T-helper 2 cell treated with Interferon-gamma antibody and Interleukin-4, amounts not matched to agents 5 μg/mL and 100 μg/mL, for 36 hours (primary cell): ENCODE results near the gene METRN.

ENCODE experiments used
- DNase-seq: peaks from one replicate; pipeline ENCODE4 v3.0.0; 2021; ENCODE audit warnings: low spot score
- H3K27ac Mint-ChIP-seq: one replicate; pipeline ENCODE4 v1.8.0; 2021; ENCODE audit warnings: mild to moderate bottlenecking, mixed read lengths
- H3K27me3 Mint-ChIP-seq: one replicate; pipeline ENCODE4 v1.8.0; 2021; ENCODE audit warnings: low read depth, mixed read lengths
- H3K36me3 Mint-ChIP-seq: one replicate; pipeline ENCODE4 v1.8.0; 2021; ENCODE audit warnings: low read depth, mixed read lengths
- H3K4me1 Mint-ChIP-seq: one replicate; pipeline ENCODE4 v1.8.0; 2021; ENCODE audit warnings: low read depth, mixed read lengths
- H3K4me3 Mint-ChIP-seq: one replicate; pipeline ENCODE4 v1.8.0; 2022; ENCODE audit warnings: mild to moderate bottlenecking, moderate library complexity, mixed read lengths
- H3K9me3 Mint-ChIP-seq: one replicate; pipeline ENCODE4 v1.8.0; 2021; ENCODE audit warnings: mixed read lengths

METRN gene

DNA sequence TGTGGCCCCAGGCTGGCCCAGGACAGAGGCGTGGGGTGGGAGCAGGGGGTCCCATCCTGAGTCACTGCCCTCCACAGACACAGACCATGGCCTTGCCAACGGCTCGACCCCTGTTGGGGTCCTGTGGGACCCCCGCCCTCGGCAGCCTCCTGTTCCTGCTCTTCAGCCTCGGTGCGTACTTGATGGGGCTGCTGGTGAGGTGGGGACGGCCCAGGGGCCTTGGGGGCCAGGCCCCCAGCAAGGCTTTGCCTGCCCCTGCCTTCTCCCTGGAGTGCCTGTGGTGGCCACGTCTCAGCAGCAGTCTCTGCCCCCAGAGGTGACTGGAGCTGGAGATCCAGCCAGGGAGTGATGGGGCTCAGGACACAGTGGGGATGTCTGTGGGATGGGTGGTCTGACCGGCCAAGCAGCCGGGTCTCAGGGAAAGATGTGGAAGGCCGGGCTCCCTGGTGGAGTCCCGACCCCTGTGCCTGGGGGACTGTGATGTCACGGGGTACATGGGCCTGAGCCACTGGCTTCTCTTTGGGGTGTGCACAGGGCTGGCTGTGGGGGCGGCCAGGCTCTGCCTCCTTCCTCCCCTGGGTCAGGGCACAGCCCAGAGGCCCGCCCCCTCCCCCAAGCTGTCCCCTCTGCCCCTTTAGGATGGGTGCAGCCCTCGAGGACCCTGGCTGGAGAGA lies 47.8 kb downstream of the METRN start:
- Mint-ChIP-seq H3K4me3 (no peak overlapping the region), H3K27me3 (no peaks in the 10 kb centered on the region), H3K27ac (no peak overlapping the region), H3K4me1 (no peaks in the 10 kb centered on the region), H3K36me3 (no peaks in the 10 kb centered on the region), H3K9me3 (no peaks in the 10 kb centered on the region)
- no peak for DNase-seq

DNA sequence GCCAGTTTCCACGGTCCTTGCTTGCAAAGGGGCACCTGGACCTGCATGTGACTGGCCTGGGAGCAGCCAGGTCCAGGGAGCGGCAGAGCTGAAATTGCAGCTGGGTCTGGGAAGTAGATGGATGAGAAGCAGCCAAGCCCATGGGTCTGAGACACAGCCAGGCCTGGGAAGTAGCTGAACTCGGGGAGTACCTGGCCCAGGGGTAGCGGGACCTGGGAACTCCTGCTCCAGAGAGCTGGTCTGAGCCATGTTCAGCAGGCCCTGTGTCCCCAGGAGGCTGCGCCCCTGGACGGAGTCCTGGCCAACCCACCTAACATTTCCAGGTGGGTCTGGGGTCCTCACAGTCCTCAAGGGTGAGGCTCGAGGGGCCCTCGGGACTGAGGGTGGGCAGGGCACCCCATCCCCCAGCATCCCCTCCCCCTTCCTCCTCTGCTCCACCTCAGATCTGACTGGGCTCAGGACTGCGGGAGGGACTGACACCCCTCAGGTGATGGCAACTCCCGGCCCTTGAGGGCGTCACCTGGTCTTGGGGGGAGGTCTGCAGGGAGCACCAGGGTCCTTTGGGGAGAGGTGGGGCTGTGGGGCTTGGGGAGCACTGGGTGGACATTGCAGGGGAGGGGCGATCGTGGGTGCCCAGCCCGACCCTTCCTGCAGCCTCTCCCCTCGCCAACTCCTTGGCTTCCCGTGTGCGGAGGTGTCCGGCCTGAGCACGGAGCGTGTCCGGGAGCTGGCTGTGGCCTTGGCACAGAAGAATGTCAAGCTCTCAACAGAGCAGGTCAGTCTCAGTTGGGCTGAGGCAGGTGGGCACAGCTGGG lies 48.7 kb downstream of the METRN start:
- H3K4me3 Mint-ChIP-seq = no peak overlapping the region
- H3K9me3 Mint-ChIP-seq = no peaks in the 10 kb centered on the region
- no peaks in the 10 kb centered on the region for H3K4me1 Mint-ChIP-seq
- no peak for DNase-seq
- no peaks in the 10 kb centered on the region for H3K36me3 Mint-ChIP-seq
- H3K27me3 Mint-ChIP-seq = no peaks in the 10 kb centered on the region
- H3K27ac Mint-ChIP-seq = no peak overlapping the region

GRCh38 chr16:764184-764750 lies 49.3 kb downstream of the METRN start:
- Mint-ChIP-seq H3K27me3 (no peaks in the 10 kb centered on the region), H3K4me3 (no peak overlapping the region), H3K27ac (no peak overlapping the region), H3K9me3 (no peaks in the 10 kb centered on the region), H3K4me1 (no peaks in the 10 kb centered on the region), H3K36me3 (no peaks in the 10 kb centered on the region)
- DNase-seq = no peak

- H3K4me1 Mint-ChIP-seq = no peaks in the 10 kb centered on the region
- H3K27ac Mint-ChIP-seq = no peak overlapping the region
- no peaks in the 10 kb centered on the region for H3K27me3 Mint-ChIP-seq
- DNase-seq = no peak
- H3K36me3 Mint-ChIP-seq = no peaks in the 10 kb centered on the region
- no peaks in the 10 kb centered on the region for H3K9me3 Mint-ChIP-seq
- H3K4me3 Mint-ChIP-seq = no peak overlapping the region
Measured at GRCh38 chr16:764848-765487, 50.0 kb downstream of the METRN start.

DNA sequence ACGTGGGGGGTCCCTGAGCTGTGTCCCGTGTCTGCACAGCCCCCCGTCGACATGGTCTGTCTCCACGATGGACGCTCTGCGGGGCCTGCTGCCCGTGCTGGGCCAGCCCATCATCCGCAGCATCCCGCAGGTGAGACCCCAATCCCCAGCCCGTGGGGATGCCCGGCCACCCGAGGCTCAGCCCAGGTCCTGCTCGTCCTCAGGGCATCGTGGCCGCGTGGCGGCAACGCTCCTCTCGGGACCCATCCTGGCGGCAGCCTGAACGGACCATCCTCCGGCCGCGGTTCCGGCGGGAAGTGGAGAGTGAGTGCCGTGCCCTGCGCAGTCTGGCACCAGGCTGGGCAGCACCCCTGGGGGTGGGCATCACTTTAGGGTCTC lies 50.6 kb downstream of the METRN start:
- H3K4me3 Mint-ChIP-seq = no peak overlapping the region
- H3K4me1 Mint-ChIP-seq = no peaks in the 10 kb centered on the region
- no peaks in the 10 kb centered on the region for H3K36me3 Mint-ChIP-seq
- no peaks in the 10 kb centered on the region for H3K27me3 Mint-ChIP-seq
- no peaks in the 10 kb centered on the region for H3K9me3 Mint-ChIP-seq
- DNase-seq = no peak
- no peak overlapping the region for H3K27ac Mint-ChIP-seq

DNA sequence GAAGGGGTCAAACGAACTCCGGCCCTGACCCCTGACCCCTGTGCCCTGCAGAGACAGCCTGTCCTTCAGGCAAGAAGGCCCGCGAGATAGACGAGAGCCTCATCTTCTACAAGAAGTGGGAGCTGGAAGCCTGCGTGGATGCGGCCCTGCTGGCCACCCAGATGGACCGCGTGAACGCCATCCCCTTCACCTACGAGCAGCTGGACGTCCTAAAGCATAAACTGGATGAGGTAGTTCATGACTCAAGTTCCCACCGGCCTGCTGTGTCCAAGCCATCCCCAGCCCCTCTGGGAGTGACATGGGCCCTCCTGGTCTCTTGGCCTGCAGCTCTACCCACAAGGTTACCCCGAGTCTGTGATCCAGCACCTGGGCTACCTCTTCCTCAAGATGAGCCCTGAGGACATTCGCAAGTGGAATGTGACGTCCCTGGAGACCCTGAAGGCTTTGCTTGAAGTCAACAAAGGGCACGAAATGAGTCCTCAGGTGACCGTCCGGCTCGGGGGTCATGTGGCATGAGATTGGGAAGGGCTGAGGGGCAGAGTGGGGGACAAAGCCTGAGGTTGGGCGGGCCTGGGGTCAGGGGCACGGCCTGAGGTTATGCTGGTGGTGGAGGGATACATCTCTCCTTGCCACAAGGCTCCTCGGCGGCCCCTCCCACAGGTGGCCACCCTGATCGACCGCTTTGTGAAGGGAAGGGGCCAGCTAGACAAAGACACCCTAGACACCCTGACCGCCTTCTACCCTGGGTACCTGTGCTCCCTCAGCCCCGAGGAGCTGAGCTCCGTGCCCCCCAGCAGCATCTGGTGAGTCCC lies 51.3 kb downstream of the METRN start:
- H3K27me3 Mint-ChIP-seq = no peaks in the 10 kb centered on the region

DNA sequence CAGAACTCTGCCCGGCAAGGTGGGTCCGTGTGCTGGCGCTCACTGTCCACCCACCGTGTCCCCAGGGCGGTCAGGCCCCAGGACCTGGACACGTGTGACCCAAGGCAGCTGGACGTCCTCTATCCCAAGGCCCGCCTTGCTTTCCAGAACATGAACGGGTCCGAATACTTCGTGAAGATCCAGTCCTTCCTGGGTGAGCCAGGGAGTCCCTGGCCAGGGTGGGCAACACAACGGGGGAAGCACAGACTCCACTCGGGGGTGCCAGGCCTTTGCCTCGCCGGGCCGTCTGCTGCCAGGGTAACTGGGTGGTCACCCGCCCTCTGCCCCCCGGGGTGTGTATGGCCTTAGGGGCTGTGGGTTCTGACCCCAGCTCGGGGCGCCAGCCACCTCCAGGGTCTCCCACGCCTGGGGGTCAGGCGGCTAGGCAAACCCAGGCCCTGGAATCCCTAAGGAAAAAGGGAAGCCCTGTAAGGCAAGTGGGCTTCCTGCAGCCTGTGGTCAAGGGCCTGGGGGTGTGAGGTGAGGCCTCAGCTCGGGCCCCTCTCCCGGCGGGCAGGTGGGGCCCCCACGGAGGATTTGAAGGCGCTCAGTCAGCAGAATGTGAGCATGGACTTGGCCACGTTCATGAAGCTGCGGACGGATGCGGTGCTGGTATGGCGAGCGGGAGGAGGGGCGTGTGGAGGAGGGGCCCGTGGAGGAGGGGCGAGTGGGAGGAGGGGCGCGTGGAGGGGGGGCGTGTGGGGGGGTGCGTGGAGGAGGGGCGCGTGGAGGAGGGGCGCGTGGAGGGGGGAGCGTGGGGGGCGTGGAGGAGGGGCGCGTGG lies 52.1 kb downstream of the METRN start:
- Mint-ChIP-seq H3K4me1 (no peaks in the 10 kb centered on the region), H3K9me3 (no peaks in the 10 kb centered on the region), H3K27me3 (no peaks in the 10 kb centered on the region), H3K36me3 (no peaks in the 10 kb centered on the region), H3K27ac (no peak overlapping the region), H3K4me3 (no peak overlapping the region)
- no peak for DNase-seq

More for the DNA sequence above, 51.3 kb downstream of the METRN start:
- Mint-ChIP-seq H3K27ac (no peak overlapping the region), H3K4me3 (no peak overlapping the region), H3K4me1 (no peaks in the 10 kb centered on the region), H3K36me3 (no peaks in the 10 kb centered on the region), H3K9me3 (no peaks in the 10 kb centered on the region)
- no peak for DNase-seq

GRCh38 chr16:767743-768235 lies 52.9 kb downstream of the METRN start:
- no peaks in the 10 kb centered on the region for H3K9me3 Mint-ChIP-seq
- no peak for DNase-seq

DNA sequence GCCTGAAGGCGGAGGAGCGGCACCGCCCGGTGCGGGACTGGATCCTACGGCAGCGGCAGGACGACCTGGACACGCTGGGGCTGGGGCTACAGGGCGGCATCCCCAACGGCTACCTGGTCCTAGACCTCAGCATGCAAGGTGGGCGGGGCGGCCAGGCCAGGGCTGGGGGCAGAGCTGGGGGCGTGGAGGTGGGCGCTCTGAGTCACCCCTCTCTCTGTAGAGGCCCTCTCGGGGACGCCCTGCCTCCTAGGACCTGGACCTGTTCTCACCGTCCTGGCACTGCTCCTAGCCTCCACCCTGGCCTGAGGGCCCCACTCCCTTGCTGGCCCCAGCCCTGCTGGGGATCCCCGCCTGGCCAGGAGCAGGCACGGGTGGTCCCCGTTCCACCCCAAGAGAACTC lies 53.5 kb downstream of the METRN start:
- no peaks in the 10 kb centered on the region for H3K36me3 Mint-ChIP-seq
- DNase-seq = no peak
- no peak overlapping the region for H3K4me3 Mint-ChIP-seq
- no peaks in the 10 kb centered on the region for H3K4me1 Mint-ChIP-seq
- H3K27ac Mint-ChIP-seq = no peak overlapping the region
- H3K27me3 Mint-ChIP-seq = no peaks in the 10 kb centered on the region
- H3K9me3 Mint-ChIP-seq = no peaks in the 10 kb centered on the region

More at GRCh38 chr16:767743-768235, 52.9 kb downstream of the METRN start:
- Mint-ChIP-seq H3K36me3 (no peaks in the 10 kb centered on the region), H3K4me1 (no peaks in the 10 kb centered on the region), H3K27ac (no peak overlapping the region), H3K27me3 (no peaks in the 10 kb centered on the region), H3K4me3 (no peak overlapping the region)
